ENCODE data around the gene MOAP1. TPM values are rescaled to one million over a fixed set of nuclear protein-coding genes. Genes with fewer than 3 reads are reported as not detected.

Gene MOAP1
- total RNA-seq, 1 donor from 2014 or later, result 61.1 TPM

DNA sequence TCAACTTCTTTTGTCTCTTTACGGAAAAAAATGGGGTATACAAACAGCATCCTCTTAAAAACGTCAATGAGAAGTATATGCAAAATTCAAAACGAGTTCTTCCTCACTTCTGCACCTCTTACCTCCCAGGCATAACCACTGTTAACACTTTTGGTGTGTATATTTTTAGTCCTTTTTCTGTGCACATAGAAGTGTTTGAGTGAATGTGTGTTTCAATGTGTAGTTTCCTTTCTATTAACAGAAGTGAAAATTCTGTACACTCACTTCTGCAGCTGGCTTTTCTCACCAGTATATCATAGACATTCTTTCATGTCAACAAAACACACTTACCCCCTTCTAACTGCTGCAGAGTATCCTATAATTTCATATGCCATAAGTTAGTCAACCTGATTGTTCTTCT is 27.7 kb upstream of the MOAP1 start:
- TF ChIP-seq, protein P1, sequence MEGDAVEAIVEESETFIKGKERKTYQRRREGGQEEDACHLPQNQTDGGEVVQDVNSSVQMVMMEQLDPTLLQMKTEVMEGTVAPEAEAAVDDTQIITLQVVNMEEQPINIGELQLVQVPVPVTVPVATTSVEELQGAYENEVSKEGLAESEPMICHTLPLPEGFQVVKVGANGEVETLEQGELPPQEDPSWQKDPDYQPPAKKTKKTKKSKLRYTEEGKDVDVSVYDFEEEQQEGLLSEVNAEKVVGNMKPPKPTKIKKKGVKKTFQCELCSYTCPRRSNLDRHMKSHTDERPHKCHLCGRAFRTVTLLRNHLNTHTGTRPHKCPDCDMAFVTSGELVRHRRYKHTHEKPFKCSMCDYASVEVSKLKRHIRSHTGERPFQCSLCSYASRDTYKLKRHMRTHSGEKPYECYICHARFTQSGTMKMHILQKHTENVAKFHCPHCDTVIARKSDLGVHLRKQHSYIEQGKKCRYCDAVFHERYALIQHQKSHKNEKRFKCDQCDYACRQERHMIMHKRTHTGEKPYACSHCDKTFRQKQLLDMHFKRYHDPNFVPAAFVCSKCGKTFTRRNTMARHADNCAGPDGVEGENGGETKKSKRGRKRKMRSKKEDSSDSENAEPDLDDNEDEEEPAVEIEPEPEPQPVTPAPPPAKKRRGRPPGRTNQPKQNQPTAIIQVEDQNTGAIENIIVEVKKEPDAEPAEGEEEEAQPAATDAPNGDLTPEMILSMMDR (IDR thresholded peaks at IDR 0.05; ENCODE audit: borderline replicate concordance), result no peak
- H3K36me3 ChIP-seq, result peaks cover 74% of the 10 kb centered on the region
- intact Hi-C loops (cut with micrococcal nuclease), result loop anchor here (10.0 kb wide), 1 partner anchor 402 kb away; no protein-coding TSS in a partner anchor

DNA sequence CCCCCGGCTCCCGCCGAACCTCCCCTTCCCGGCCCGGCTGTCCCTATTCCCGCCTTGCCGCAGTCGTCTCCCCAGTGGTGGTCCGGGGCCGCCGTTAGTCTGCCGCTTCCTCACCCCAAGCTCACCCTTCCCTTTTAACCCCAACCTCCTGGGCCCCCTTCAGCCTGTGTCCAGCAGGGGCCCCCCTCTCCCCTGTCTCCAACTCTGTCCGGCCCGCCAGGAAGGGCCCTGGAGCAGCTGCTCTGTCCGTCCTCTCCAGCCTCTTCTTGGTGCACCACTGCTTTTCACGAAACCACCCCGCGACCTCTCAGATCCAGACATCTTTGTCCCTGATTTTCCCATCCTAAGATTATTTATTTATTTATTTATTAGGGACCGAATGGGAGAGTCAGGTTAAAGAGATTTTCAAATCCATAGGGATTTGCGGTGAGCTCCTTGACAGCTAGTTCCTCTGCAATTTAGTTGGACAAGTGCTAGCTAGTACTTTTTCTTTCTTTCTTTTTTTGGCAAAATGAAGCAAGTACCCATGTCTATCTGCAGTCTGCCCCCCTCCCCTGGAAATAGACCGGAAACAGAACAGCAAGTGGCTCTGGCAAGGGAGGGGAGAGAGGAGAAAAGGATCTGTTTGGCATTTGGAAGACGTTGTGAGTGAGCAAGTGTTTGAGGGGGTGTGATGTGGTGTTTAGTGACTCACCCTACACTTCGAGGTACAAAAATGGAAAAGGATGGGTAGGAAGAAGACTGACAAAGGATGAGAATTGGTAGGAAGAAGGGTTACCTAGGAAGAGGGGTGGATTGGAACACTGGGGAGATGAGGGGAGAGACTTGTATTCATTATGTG is 23.0 kb upstream of the MOAP1 start:
- intact Hi-C loops (cut with micrococcal nuclease), result no loop called here
- peak; percentile 57 for DNase-seq

More for the DNA sequence above, 27.7 kb upstream of the MOAP1 start:
- H3K27ac ChIP-seq (replicated peaks), result no peak overlapping the region
- peaks cover 25% of the 10 kb centered on the region for H3K4me1 ChIP-seq
- no peak for DNase-seq
- H3K4me3 ChIP-seq, result no peak overlapping the region
- no peaks in the 10 kb centered on the region for H3K9me3 ChIP-seq (replicated peaks)
- no peaks in the 10 kb centered on the region for H3K27me3 ChIP-seq (ENCODE audit: low read depth)

DNA sequence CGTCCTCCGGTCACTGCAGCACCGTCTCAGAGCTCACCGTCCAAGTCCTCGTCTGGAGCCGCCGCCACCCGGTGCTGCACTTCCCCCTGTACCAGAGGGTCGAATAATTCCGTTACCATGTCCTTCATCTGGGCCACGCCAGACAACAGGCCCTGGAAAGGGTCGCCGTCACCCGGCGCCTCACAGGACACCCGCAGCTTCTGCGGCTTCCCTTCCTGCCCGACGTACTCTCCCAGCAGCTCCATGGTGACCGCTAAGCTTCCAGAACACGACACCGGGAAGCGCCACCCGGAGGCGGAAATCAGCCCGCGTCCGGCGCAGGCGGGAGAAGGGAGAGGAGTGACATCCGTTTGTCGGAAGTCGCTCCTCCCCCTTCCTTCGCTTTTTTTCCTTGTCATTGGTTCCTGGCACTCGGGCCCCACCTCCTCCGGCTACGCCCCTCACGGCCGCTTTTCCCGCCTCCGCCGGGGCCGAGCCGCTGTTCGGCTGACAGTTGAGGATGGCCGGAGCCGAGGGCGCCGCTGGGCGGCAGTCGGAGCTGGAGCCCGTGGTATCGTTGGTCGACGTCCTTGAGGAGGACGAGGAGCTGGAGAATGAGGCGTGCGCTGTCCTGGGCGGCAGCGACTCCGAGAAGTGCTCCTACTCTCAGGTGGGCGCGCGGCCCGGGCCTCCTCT is 22.2 kb upstream of the MOAP1 start, which contains the start of the genes GON7 and UBR7:
Gene GON7, minus strand, starts transcription at position 273 of the 675 bp plus-strand sequence. Its CDS starts 28 bp downstream, at position 245.
Gene UBR7, plus strand, starts transcription at position 464 of the 675 bp plus-strand sequence. Its CDS starts 36 bp downstream, at position 500.
- peak within 1 kb of the TSS; percentile 93 for H3K27ac ChIP-seq (replicated peaks)
- TF ChIP-seq, protein P1 (IDR thresholded peaks at IDR 0.05; ENCODE audit: borderline replicate concordance), result peak; percentile 47
- peaks cover 56% of the 10 kb centered on the region for H3K4me1 ChIP-seq
- peak within 1 kb of the TSS; percentile 98 for H3K4me3 ChIP-seq
- H3K9me3 ChIP-seq (replicated peaks), result no peaks in the 10 kb centered on the region
- intact Hi-C loops (cut with micrococcal nuclease), result no loop called here
- H3K27me3 ChIP-seq (ENCODE audit: low read depth), result no peaks in the 10 kb centered on the region
- peak; percentile 94 for DNase-seq
- peaks cover 19% of the 10 kb centered on the region for H3K36me3 ChIP-seq

More for the DNA sequence above, 23.0 kb upstream of the MOAP1 start:
- Histone ChIP-seq H3K36me3 (peaks cover 26% of the 10 kb centered on the region), H3K4me3 (peak overlapping the region; percentile 98), H3K27me3 (ENCODE audit: low read depth) (no peaks in the 10 kb centered on the region), H3K9me3 (replicated peaks) (no peaks in the 10 kb centered on the region), H3K4me1 (peaks cover 56% of the 10 kb centered on the region), H3K27ac (replicated peaks) (peak overlapping the region; percentile 93)
- TF ChIP-seq, protein P1 (IDR thresholded peaks at IDR 0.05; ENCODE audit: borderline replicate concordance), result no peak

DNA sequence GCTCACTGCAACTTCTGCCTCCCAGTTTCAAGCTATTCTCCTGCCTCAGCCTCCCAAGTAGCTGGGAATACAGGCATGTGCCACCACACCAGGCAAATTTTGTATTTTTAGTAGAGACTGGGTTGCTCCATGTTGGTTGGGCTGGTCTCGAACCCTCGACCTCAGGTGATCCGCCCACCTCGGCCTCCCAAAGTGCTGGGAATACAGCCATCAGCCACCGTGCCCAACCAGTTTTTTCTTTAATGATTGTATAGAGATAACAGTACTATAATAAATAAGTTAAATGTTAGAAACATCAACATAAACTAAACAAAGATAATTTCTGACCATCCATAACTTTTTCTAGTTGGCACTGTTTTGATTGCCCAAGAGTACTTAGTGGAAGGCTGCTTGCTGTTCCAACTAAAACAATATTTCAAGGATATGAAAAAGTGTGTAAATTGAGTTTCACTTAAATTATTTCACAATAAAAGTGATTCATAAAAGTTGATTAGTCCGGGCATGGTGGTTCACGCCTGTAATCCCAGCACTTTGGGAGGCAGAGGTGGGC is 16.5 kb upstream of the MOAP1 start:
- H3K4me1 ChIP-seq, result peaks cover 25% of the 10 kb centered on the region
- no peak overlapping the region for H3K27ac ChIP-seq (replicated peaks)
- H3K27me3 ChIP-seq (ENCODE audit: low read depth), result no peaks in the 10 kb centered on the region
- no peak overlapping the region for H3K4me3 ChIP-seq
- intact Hi-C loops (cut with micrococcal nuclease), result no loop called here
- TF ChIP-seq, protein P1 (IDR thresholded peaks at IDR 0.05; ENCODE audit: borderline replicate concordance), result no peak
- H3K9me3 ChIP-seq (replicated peaks), result no peaks in the 10 kb centered on the region
- DNase-seq, result no peak
- peaks cover 11% of the 10 kb centered on the region for H3K36me3 ChIP-seq

DNA sequence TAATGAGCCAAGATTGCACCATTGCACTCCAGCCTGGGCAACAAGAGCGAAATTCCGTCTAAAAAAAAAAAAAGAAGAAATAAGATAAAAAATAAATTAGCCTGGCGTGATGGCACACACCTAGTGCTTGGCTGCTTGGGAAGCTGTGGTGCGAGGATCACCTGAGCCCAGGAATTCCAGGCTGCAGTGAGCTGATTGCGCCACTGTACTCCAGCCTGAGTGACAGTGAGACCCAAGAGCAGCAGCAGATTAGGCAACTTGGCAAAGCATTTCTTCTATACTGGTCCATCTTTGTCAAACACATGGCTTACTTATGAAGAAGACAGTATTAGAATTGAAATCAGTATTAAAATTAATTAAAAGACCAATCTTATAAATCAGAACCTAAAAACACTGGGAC is 15.9 kb upstream of the MOAP1 start:
- H3K4me3 ChIP-seq, result no peak overlapping the region
- H3K4me1 ChIP-seq, result peaks cover 18% of the 10 kb centered on the region
- TF ChIP-seq, protein P1 (IDR thresholded peaks at IDR 0.05; ENCODE audit: borderline replicate concordance), result no peak
- DNase-seq, result no peak
- intact Hi-C loops (cut with micrococcal nuclease), result no loop called here
- H3K36me3 ChIP-seq, result peaks cover 11% of the 10 kb centered on the region
- H3K27ac ChIP-seq (replicated peaks), result no peak overlapping the region
- no peaks in the 10 kb centered on the region for H3K27me3 ChIP-seq (ENCODE audit: low read depth)
- H3K9me3 ChIP-seq (replicated peaks), result no peaks in the 10 kb centered on the region
